Heart left ventricle (tissue), 16 donors: ENCODE results near the gene GOLGA2. TPM values are rescaled to one million over a fixed set of nuclear protein-coding genes. Genes with fewer than 3 reads are reported as not detected.

Source experiments
- ATAC-seq, 4 donors: fragments of 200-7000 bp; cut with Tn5 transposase; one replicate each; pipeline ENCODE4 v1.9.1; 2020 to 2022; ENCODE audit warnings: moderate library complexity in 4 of 4, mild to moderate bottlenecking in 3 of 4, moderate number of reproducible peaks in 1 of 4
- DNase-seq, 5 donors: peaks; one replicate each; pipeline ENCODE4 v3.0.0-alpha.2; 2020
- H3K27ac ChIP-seq, 12 donors: fragments of 200-600 bp; sonication (generic) in 4 of 12; one replicate each; pipeline versions ENCODE4 v1.5.0 to v1.8.0; 2016 to 2022; ENCODE audit warnings: mild to moderate bottlenecking in 2 of 12
- H3K27me3 ChIP-seq, 9 donors: fragments of 200-600 bp; sonication (generic) in 2 of 9; one replicate each; pipeline versions ENCODE4 v1.5.1 to v1.8.0; 2016 to 2022; ENCODE audit warnings: mild to moderate bottlenecking in 3 of 9
- H3K36me3 ChIP-seq, 9 donors: fragments of 200-600 bp; sonication (generic) in 2 of 9; one replicate each; pipeline versions ENCODE4 v1.5.0 to v1.8.0; 2018 to 2022; ENCODE audit warnings: mild to moderate bottlenecking in 2 of 9
- H3K4me1 ChIP-seq, 12 donors: fragments of 200-600 bp; sonication (generic) in 4 of 12; one replicate each; pipeline versions ENCODE4 v1.5.0 to v1.8.0; 2016 to 2022; ENCODE audit warnings: mild to moderate bottlenecking in 3 of 12
- H3K4me3 ChIP-seq, 12 donors: fragments of 200-600 bp; sonication (generic) in 4 of 12; one replicate each; pipeline versions ENCODE4 v1.5.0 to v1.8.0; 2017 to 2022; ENCODE audit warnings: mild to moderate bottlenecking in 9 of 12, moderate library complexity in 4 of 12
- H3K9me3 ChIP-seq, 12 donors: fragments of 200-600 bp; sonication (generic) in 4 of 12; one replicate each; pipeline versions ENCODE4 v1.5.0 to v1.8.0; 2016 to 2022; ENCODE audit warnings: mild to moderate bottlenecking in 1 of 12
- CTCF ChIP-seq, 12 donors: fragments of 200-600 bp; sonication (generic) in 4 of 12; IDR thresholded peaks; one replicate each; pipeline versions ENCODE4 v1.5.0 to v1.8.0; 2018 to 2022; ENCODE audit warnings: antibody characterized with exemption in 12 of 12, mild to moderate bottlenecking in 5 of 12
- POLR2A ChIP-seq, 2 donors: fragments of 450-650 bp; IDR thresholded peaks; one replicate each; pipeline ENCODE4 v1.6.1; 2017; ENCODE audit warnings: antibody characterized with exemption in 2 of 2, mild to moderate bottlenecking in 2 of 2, moderate library complexity in 2 of 2
- WGBS, 4 donors: extraction: QIAGEN DNeasy Blood & Tissue Kit in 2 of 4; methylation state at CpG; one replicate each; pipeline versions ENCODE4 v1.1.5 to v1.1.7; 2013 to 2018; 5-methylcytosine and 5-hydroxymethylcytosine counted together
- intact Hi-C, 10 donors: fragments of 100-400 bp; cut with DNase I; formaldehyde crosslinking; loops; one replicate each; pipeline versions ENCODE4 v1.11.1 to v1.14.2; 2022
- polyA plus RNA-seq, 2 donors: library from polyadenylated mRNA; stranded (reverse); fragments of 200-250 nt; gene quantifications; one replicate each; pipeline ENCODE4 v1.2.3, GENCODE V29; 2013
- total RNA-seq, 9 donors: library from RNA; depleted of rRNA in 2 of 9; stranded (reverse); fragments of >200 nt in 2 of 9; fragmentation: NEBNext Ultra II Directional in 3 of 9; extraction: Animal tissue kit (Norgen Biotek cat#: 25700) in 3 of 9; gene quantifications; one replicate each; pipeline versions ENCODE4 v1.1.0 to v1.2.4, GENCODE V29; 2016 to 2023
- donor health status: ischemic (EF 13 %, LVEDD 7.1; RV severe dilation, severe dysfunction).
- donor health status: healthy with polysubstance abuse.
- donor health status: DM: no; HTN: yes; CAD: no.
- donor health status: DM: no; HTN: no; CAD: no.
- donor health status: ischemic (EF 25% LVEDD 6.9; RV normal size, moderate dysfunction).
- donor health status: ischemic (EF 25% LVEDD 5.7; RV mildly dilated, moderate dysfunction).
- donor health status: healthy.
- donor health status: DM: yes; HTN: yes; CAD: no.
- donor health status: ischemic (EF 35%, LVEDD 5.7; RV mildly dilated, moderate dysfunction).
- donor health status: nonischemic (EF 11% LVEDD 7.7; RV severe dilation, severe dysfunction).
- donor health status: DM: yes; HTN: yes; CAD: no.
- donor health status: PGD.
- donor health status: ischemic (EF 29% LVEDD 5.4; RV normal size, mild dysfunction).
- donor health status: nonischemic (EF 23%, LVEDD 6.1; RV moderate dilation, normal function).

The GOLGA2 gene
- total and polyA plus RNA-seq, 11 donors, result 68.5 to 144 (median 87.4) TPM

GRCh38 chr9:128244091-128244836 lies 31.5 kb downstream of the GOLGA2 start:
- Histone ChIP-seq H3K27me3 (no peaks in the 10 kb centered on the region), H3K36me3 (no peaks in the 10 kb centered on the region), H3K9me3 (no peaks in the 10 kb centered on the region), H3K4me3 (peak overlapping the region in 11 of 12 donors; percentile 22 to 65 (median 45)), H3K4me1 (peaks cover 0 to 35% (median 14%) of the 10 kb centered on the region in 12 donors), H3K27ac (peak overlapping the region; percentile 37 to 94 (median 64))
- TF ChIP-seq POLR2A (IDR thresholded peaks at IDR 0.05) (no peak), CTCF (IDR thresholded peaks at IDR 0.05) (no peak)
- DNase-seq (no peak), ATAC-seq (peak; percentile 2 to 13 (median 6))
- whole genome bisulfite sequencing, 4 donors, result 64 to 81% (median 66%) methylated on average over 10 to 13 of the region's 13 CpGs
- intact Hi-C loops, result no loop called here

- intact Hi-C loops, result no loop called here
- no peaks in the 10 kb centered on the region for H3K9me3 ChIP-seq
- peaks cover 0 to 3% (median 0%) of the 10 kb centered on the region in 9 donors for H3K36me3 ChIP-seq
- peak in 3 of 4 donors; percentile 10 to 36 (median 15) for ATAC-seq
- TF ChIP-seq CTCF (IDR thresholded peaks at IDR 0.05) (no peak), POLR2A (IDR thresholded peaks at IDR 0.05) (no peak)
- H3K4me1 ChIP-seq, result peaks cover 0 to 35% (median 14%) of the 10 kb centered on the region in 12 donors
- peak in 3 of 5 donors; percentile 41 to 64 (median 58) for DNase-seq
- peak overlapping the region in 11 of 12 donors; percentile 37 to 94 (median 71) for H3K27ac ChIP-seq
- no peaks in the 10 kb centered on the region for H3K27me3 ChIP-seq
- H3K4me3 ChIP-seq, result peak overlapping the region in 7 of 12 donors; percentile 21 to 65 (median 46)
- WGBS, 4 donors, result 66 to 86% (median 72%) methylated on average over 9 to 13 of the region's 13 CpGs
Observed at GRCh38 chr9:128243215-128244018, 32.4 kb downstream of the GOLGA2 start.

GRCh38 chr9:128242828-128243214 lies 33.0 kb downstream of the GOLGA2 start:
- H3K4me1 ChIP-seq, result peaks cover 0 to 35% (median 14%) of the 10 kb centered on the region in 12 donors
- H3K9me3 ChIP-seq, result no peaks in the 10 kb centered on the region
- H3K4me3 ChIP-seq, result peak overlapping the region in 1 of 12 donors; percentile 65
- intact Hi-C loops, result no loop called here
- WGBS, 4 donors, result 37 to 65% (median 56%) methylated on average over 5 to 7 of the region's 7 CpGs
- peaks cover 0 to 3% (median 0%) of the 10 kb centered on the region in 9 donors for H3K36me3 ChIP-seq
- H3K27me3 ChIP-seq, result no peaks in the 10 kb centered on the region
- peak in 3 of 5 donors; percentile 49 to 73 (median 55) for DNase-seq
- peak; percentile 16 to 48 (median 40) for ATAC-seq
- no peak for TF ChIP-seq CTCF (IDR thresholded peaks at IDR 0.05)
- no peak for TF ChIP-seq POLR2A (IDR thresholded peaks at IDR 0.05)
- H3K27ac ChIP-seq, result peak overlapping the region in 10 of 12 donors; percentile 49 to 94 (median 69)

- no peaks in the 10 kb centered on the region for H3K9me3 ChIP-seq
- no peaks in the 10 kb centered on the region for H3K27me3 ChIP-seq
- H3K4me1 ChIP-seq, result peaks cover 0 to 35% (median 14%) of the 10 kb centered on the region in 12 donors
- TF ChIP-seq CTCF (IDR thresholded peaks at IDR 0.05) (no peak), POLR2A (IDR thresholded peaks at IDR 0.05) (no peak)
- H3K27ac ChIP-seq, result peak overlapping the region in 9 of 12 donors; percentile 42 to 94 (median 71)
- intact Hi-C loops, result no loop called here
- ATAC-seq (no peak), DNase-seq (no peak)
- H3K4me3 ChIP-seq, result no peak overlapping the region
- 82 to 92% (median 88%) methylated on average over 4 of the region's 4 CpGs for WGBS, 4 donors
- H3K36me3 ChIP-seq, result peaks cover 0 to 3% (median 0%) of the 10 kb centered on the region in 9 donors
Observed at GRCh38 chr9:128242124-128242523, 33.7 kb downstream of the GOLGA2 start.
